Nephron progenitor cell (in vitro differentiated cells): ENCODE data around the gene RAB28.

Source experiments
- DNase-seq: peaks from one replicate; pipeline ENCODE4 v3.0.0; 2021
- H3K27ac Mint-ChIP-seq: 2 replicates; pipeline ENCODE4 v1.8.0; 2021; ENCODE audit warnings: mild to moderate bottlenecking, moderate library complexity, mixed read lengths
- H3K27me3 Mint-ChIP-seq: 2 replicates; pipeline ENCODE4 v1.8.0; 2021; ENCODE audit warnings: mild to moderate bottlenecking, low read depth, mixed read lengths; ENCODE audit not compliant: poor library complexity
- H3K36me3 Mint-ChIP-seq: 2 replicates; pipeline ENCODE4 v1.8.0; 2021; ENCODE audit warnings: low read depth, mixed read lengths
- H3K4me1 Mint-ChIP-seq: 2 replicates; pipeline ENCODE4 v1.8.0; 2021; ENCODE audit warnings: mixed read lengths
- H3K4me3 Mint-ChIP-seq: 2 replicates; pipeline ENCODE4 v1.8.0; 2021; ENCODE audit warnings: mild to moderate bottlenecking, moderate library complexity, mixed read lengths
- H3K9me3 Mint-ChIP-seq: 2 replicates; pipeline ENCODE4 v1.8.0; 2021; ENCODE audit warnings: mild to moderate bottlenecking, moderate library complexity, mixed read lengths
- CTCF ChIP-seq: fragments of 200-600 bp; sonication (generic); IDR thresholded peaks from 2 replicates; pipeline ENCODE4 v1.5.0; 2021; ENCODE audit warnings: antibody characterized with exemption

The RAB28 gene

GRCh38 chr4:13527981-13528820, 44.1 kb upstream of the RAB28 start:
- no peak for TF ChIP-seq CTCF

GRCh38 chr4:13527192-13527980, 43.2 kb upstream of the RAB28 start:
- peaks cover 19% of the 10 kb centered on the region for H3K4me1 Mint-ChIP-seq
- no peak overlapping the region for H3K4me3 Mint-ChIP-seq
- no peak overlapping the region for H3K27ac Mint-ChIP-seq
- H3K36me3 Mint-ChIP-seq: no peaks in the 10 kb centered on the region
- peaks cover 31% of the 10 kb centered on the region for H3K9me3 Mint-ChIP-seq
- H3K27me3 Mint-ChIP-seq: peaks cover 100% of the 10 kb centered on the region
- TF ChIP-seq CTCF: no peak
- no peak for DNase-seq

More at GRCh38 chr4:13527981-13528820, 44.1 kb upstream of the RAB28 start:
- no peak for DNase-seq
- no peak overlapping the region for H3K4me3 Mint-ChIP-seq
- H3K4me1 Mint-ChIP-seq: peaks cover 19% of the 10 kb centered on the region
- no peaks in the 10 kb centered on the region for H3K36me3 Mint-ChIP-seq
- peaks cover 27% of the 10 kb centered on the region for H3K9me3 Mint-ChIP-seq
- peaks cover 100% of the 10 kb centered on the region for H3K27me3 Mint-ChIP-seq
- H3K27ac Mint-ChIP-seq: no peak overlapping the region

GRCh38 chr4:13526658-13527057, 42.5 kb upstream of the RAB28 start:
- peaks cover 31% of the 10 kb centered on the region for H3K9me3 Mint-ChIP-seq
- H3K27ac Mint-ChIP-seq: no peak overlapping the region
- TF ChIP-seq CTCF: no peak
- H3K4me3 Mint-ChIP-seq: no peak overlapping the region
- peaks cover 100% of the 10 kb centered on the region for H3K27me3 Mint-ChIP-seq
- H3K4me1 Mint-ChIP-seq: peaks cover 17% of the 10 kb centered on the region
- no peak for DNase-seq
- no peaks in the 10 kb centered on the region for H3K36me3 Mint-ChIP-seq

GRCh38 chr4:13525606-13526281, 41.6 kb upstream of the RAB28 start:
- H3K36me3 Mint-ChIP-seq: no peaks in the 10 kb centered on the region
- peaks cover 100% of the 10 kb centered on the region for H3K27me3 Mint-ChIP-seq
- no peak overlapping the region for H3K27ac Mint-ChIP-seq
- DNase-seq: no peak
- no peak overlapping the region for H3K4me3 Mint-ChIP-seq
- no peak for TF ChIP-seq CTCF
- peaks cover 8% of the 10 kb centered on the region for H3K4me1 Mint-ChIP-seq
- H3K9me3 Mint-ChIP-seq: peaks cover 31% of the 10 kb centered on the region

GRCh38 chr4:13524504-13525243, 40.5 kb upstream of the RAB28 start:
- no peak for DNase-seq
- peaks cover 7% of the 10 kb centered on the region for H3K4me1 Mint-ChIP-seq
- peaks cover 31% of the 10 kb centered on the region for H3K9me3 Mint-ChIP-seq
- no peak overlapping the region for H3K4me3 Mint-ChIP-seq
- no peak overlapping the region for H3K27ac Mint-ChIP-seq
- no peaks in the 10 kb centered on the region for H3K36me3 Mint-ChIP-seq
- TF ChIP-seq CTCF: no peak
- H3K27me3 Mint-ChIP-seq: peaks cover 99% of the 10 kb centered on the region
